Measurements from ENCODE around the gene BACH2. TPM values are rescaled to one million over a fixed set of nuclear protein-coding genes. Genes with fewer than 3 reads are reported as not detected.

Gene BACH2
- total and polyA plus RNA-seq, 9 of the 15 experiments (the other 6 are each of a cell fraction or from before 2014, with no cell fraction given): 0.06 to 3.1 (median 0.59) TPM

DNA sequence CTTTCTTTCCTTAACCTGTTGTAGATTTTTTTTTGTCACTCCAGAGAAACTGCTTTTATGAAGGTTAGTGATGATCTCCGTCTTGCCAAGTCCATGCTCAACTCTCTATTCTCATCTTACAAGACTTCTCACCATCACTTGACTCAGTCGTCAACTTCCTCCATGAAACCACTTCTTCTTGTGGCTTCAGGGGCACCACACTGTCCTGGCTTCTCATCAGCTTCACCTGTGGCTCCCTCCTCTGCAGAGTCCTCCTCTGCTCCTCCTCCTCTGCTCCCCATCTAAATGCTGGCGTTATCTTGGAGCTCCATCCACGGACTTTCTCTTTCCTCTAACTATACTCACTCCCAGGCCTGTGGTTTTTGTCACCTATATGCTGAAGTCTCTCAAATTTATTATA lies 187.5 kb downstream of the BACH2 start:
- no TSS peak for BruUV-seq (replicated peaks)
- Histone ChIP-seq H3K9me3 (replicated peaks; ENCODE audit: control insufficient read depth, insufficient read depth, low read depth, low read length) (no peaks in the 10 kb centered on the region), H3K9ac (ENCODE audit: insufficient read depth in 1 of 2, low read depth in 2 of 2, low read length in 2 of 2) (no peak overlapping the region), H3K79me2 (ENCODE audit: control insufficient read depth, insufficient read depth, low read length) (no peaks in the 10 kb centered on the region), H3K4me2 (ENCODE audit: insufficient read depth, low read length) (no peak overlapping the region), H3K27me3 (ENCODE audit: control insufficient read depth in 2 of 2, insufficient read depth in 2 of 2, low read length in 2 of 2) (0 out of 5 replicates have a peak, but pooled peaks cover 0 to 3% of the 10 kb centered on the region in 2 experiments), H3K36me3 (ENCODE audit: control insufficient read depth, insufficient read depth, low read length) (no peaks in the 10 kb centered on the region), H3K27ac (ENCODE audit: extremely low read depth, low read depth, low read length) (no peak overlapping the region), H4K20me1 (replicated peaks; ENCODE audit: control insufficient read depth, insufficient read depth, low read length) (no peaks in the 10 kb centered on the region), H3K4me1 (replicated peaks in 1 of 2; ENCODE audit: control insufficient read depth in 2 of 2, insufficient read depth in 2 of 2, low read length in 2 of 2) (no peaks in the 10 kb centered on the region), H3K4me3 (no peak overlapping the region), H2AFZ (ENCODE audit: low read depth, low read length) (no peak overlapping the region), H3K9me1 (ENCODE audit: control insufficient read depth, insufficient read depth, low read length) (no peaks in the 10 kb centered on the region)
- ChIA-PET CTCF (ENCODE audit: low intra/inter-chr PET ratio) (no interaction called here), POLR2A (no interaction called here)
- FAIRE-seq (no peak), ATAC-seq (no peak), DNase-seq (ENCODE audit: extremely low read depth in 1 of 4, low spot score in 3 of 4) (no peak)
- in situ Hi-C loops (cut with MboI) (no loop called here), intact Hi-C loops (cut with micrococcal nuclease) (no loop called here)
- WGBS (ENCODE audit: insufficient coverage, low coverage, missing lambda C conversion rate): 4% methylated on average over 4 of the region's 4 CpGs
- TF ChIP-seq ZNF263 (CRISPR knock-in tag; IDR thresholded peaks at IDR 0.05; ENCODE audit: borderline replicate concordance): peak; percentile 79
- no peak for TF ChIP-seq ZKSCAN3 (CRISPR knock-in tag; IDR thresholded peaks at IDR 0.05)

DNA sequence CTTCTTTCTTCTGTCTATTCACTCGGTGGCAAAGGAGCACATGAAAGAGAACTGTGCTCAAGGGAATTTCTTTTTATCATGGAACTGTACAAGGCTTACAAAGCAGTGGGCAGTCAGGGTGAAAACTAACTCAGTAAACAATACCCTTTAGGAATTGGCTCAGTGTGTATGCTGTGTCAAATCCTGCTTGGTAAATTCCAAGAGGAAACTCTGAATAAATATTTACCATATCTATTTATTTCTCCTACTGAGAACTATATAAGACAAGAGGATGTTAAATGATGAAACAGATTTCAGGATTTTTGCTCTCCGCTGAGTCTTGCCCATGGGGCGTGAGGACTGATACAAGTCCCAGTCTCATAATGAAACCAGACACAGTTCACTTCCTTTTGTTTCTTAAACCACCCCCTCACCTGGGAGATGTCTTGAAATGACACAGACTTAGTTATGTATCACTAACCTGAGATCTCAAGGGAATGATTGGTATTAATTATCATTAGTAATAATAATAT lies 188.8 kb downstream of the BACH2 start:
- Histone ChIP-seq H3K27me3 (ENCODE audit: control insufficient read depth in 2 of 2, insufficient read depth in 2 of 2, low read length in 2 of 2) (0 out of 5 replicates have a peak, but pooled peaks cover 0 to 3% of the 10 kb centered on the region in 2 experiments), H3K9me1 (ENCODE audit: control insufficient read depth, insufficient read depth, low read length) (no peaks in the 10 kb centered on the region), H3K9me3 (replicated peaks; ENCODE audit: control insufficient read depth, insufficient read depth, low read depth, low read length) (no peaks in the 10 kb centered on the region), H3K4me3 (no peak overlapping the region), H3K27ac (ENCODE audit: extremely low read depth, low read depth, low read length) (no peak overlapping the region), H3K79me2 (ENCODE audit: control insufficient read depth, insufficient read depth, low read length) (no peaks in the 10 kb centered on the region), H3K9ac (ENCODE audit: insufficient read depth in 1 of 2, low read depth in 2 of 2, low read length in 2 of 2) (no peak overlapping the region), H2AFZ (ENCODE audit: low read depth, low read length) (no peak overlapping the region), H3K4me2 (ENCODE audit: insufficient read depth, low read length) (no peak overlapping the region), H4K20me1 (replicated peaks; ENCODE audit: control insufficient read depth, insufficient read depth, low read length) (no peaks in the 10 kb centered on the region), H3K36me3 (ENCODE audit: control insufficient read depth, insufficient read depth, low read length) (no peaks in the 10 kb centered on the region), H3K4me1 (replicated peaks in 1 of 2; ENCODE audit: control insufficient read depth in 2 of 2, insufficient read depth in 2 of 2, low read length in 2 of 2) (no peaks in the 10 kb centered on the region)
- no peak for ATAC-seq
- no TSS peak for BruUV-seq (replicated peaks)
- FAIRE-seq: no peak
- intact Hi-C loops (cut with micrococcal nuclease) (no loop called here), in situ Hi-C loops (cut with MboI) (no loop called here)
- ChIA-PET CTCF (ENCODE audit: low intra/inter-chr PET ratio) (no interaction called here), POLR2A (no interaction called here)
- 28% methylated on average over 3 of the region's 3 CpGs for WGBS (ENCODE audit: insufficient coverage, low coverage, missing lambda C conversion rate)
- DNase-seq (ENCODE audit: extremely low read depth in 1 of 4, low spot score in 3 of 4): no peak
- TF ChIP-seq KDM2B (CRISPR knock-in tag; IDR thresholded peaks at IDR 0.05) (no peak), MCM2 (IDR thresholded peaks at IDR 0.05; ENCODE audit: low read depth) (no peak), HMG20B (CRISPR knock-in tag; IDR thresholded peaks at IDR 0.05) (no peak), PCBP2 (IDR thresholded peaks at IDR 0.05; ENCODE audit: low read depth, low read length, poor library complexity, severe bottlenecking) (no peak), CHD1 (IDR thresholded peaks at IDR 0.05; ENCODE audit: low read length) (no peak), JUND (IDR thresholded peaks at IDR 0.05; ENCODE audit: borderline replicate concordance, low read depth, low read length) (no peak), JUND (tag; IDR thresholded peaks at IDR 0.05; ENCODE audit: borderline replicate concordance, low read depth, low read length) (no peak)
- TF ChIP-seq, protein P1, sequence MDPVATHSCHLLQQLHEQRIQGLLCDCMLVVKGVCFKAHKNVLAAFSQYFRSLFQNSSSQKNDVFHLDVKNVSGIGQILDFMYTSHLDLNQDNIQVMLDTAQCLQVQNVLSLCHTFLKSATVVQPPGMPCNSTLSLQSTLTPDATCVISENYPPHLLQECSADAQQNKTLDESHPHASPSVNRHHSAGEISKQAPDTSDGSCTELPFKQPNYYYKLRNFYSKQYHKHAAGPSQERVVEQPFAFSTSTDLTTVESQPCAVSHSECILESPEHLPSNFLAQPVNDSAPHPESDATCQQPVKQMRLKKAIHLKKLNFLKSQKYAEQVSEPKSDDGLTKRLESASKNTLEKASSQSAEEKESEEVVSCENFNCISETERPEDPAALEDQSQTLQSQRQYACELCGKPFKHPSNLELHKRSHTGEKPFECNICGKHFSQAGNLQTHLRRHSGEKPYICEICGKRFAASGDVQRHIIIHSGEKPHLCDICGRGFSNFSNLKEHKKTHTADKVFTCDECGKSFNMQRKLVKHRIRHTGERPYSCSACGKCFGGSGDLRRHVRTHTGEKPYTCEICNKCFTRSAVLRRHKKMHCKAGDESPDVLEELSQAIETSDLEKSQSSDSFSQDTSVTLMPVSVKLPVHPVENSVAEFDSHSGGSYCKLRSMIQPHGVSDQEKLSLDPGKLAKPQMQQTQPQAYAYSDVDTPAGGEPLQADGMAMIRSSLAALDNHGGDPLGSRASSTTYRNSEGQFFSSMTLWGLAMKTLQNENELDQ (CRISPR knock-in tag; IDR thresholded peaks at IDR 0.05; ENCODE audit: borderline replicate concordance): no peak
- TF ChIP-seq, protein P2, sequence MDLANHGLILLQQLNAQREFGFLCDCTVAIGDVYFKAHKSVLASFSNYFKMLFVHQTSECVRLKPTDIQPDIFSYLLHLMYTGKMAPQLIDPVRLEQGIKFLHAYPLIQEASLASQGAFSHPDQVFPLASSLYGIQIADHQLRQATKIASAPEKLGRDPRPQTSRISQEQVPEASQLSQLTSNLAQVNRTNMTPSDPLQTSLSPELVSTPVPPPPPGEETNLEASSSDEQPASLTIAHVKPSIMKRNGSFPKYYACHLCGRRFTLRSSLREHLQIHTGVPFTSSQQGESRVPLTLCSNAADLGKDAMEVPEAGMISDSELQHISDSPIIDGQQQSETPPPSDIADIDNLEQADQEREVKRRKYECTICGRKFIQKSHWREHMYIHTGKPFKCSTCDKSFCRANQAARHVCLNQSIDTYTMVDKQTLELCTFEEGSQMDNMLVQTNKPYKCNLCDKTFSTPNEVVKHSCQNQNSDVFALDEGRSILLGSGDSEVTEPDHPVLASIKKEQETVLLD (IDR thresholded peaks at IDR 0.05): no peak

Measured in K562 (cell line).